Heart left ventricle (tissue), 13 donors: ENCODE measurements around the gene PGBD5.

Source experiments
- POLR2A ChIP-seq, 2 donors: fragments of 450-650 bp; IDR thresholded peaks; one replicate each; pipeline ENCODE4 v1.6.1; 2017; ENCODE audit warnings: antibody characterized with exemption in 2 of 2, mild to moderate bottlenecking in 2 of 2, moderate library complexity in 2 of 2
- TF ChIP-seq, protein P1 (sequence below), 12 donors: fragments of 200-600 bp; sonication (generic) in 4 of 12; IDR thresholded peaks; one replicate each; pipeline versions ENCODE4 v1.5.0 to v1.8.0; 2018 to 2022; ENCODE audit warnings: antibody characterized with exemption in 12 of 12, mild to moderate bottlenecking in 5 of 12
- donor health status: ischemic (EF 13 %, LVEDD 7.1; RV severe dilation, severe dysfunction).
- donor health status: DM: no; HTN: yes; CAD: no.
- donor health status: DM: no; HTN: no; CAD: no.
- donor health status: ischemic (EF 25% LVEDD 6.9; RV normal size, moderate dysfunction).
- donor health status: ischemic (EF 25% LVEDD 5.7; RV mildly dilated, moderate dysfunction).
- donor health status: ischemic (EF 35%, LVEDD 5.7; RV mildly dilated, moderate dysfunction).
- donor health status: nonischemic (EF 11% LVEDD 7.7; RV severe dilation, severe dysfunction).
- donor health status: DM: yes; HTN: yes; CAD: no.
- donor health status: PGD.
- donor health status: ischemic (EF 29% LVEDD 5.4; RV normal size, mild dysfunction).
- donor health status: nonischemic (EF 23%, LVEDD 6.1; RV moderate dilation, normal function).

DNA sequence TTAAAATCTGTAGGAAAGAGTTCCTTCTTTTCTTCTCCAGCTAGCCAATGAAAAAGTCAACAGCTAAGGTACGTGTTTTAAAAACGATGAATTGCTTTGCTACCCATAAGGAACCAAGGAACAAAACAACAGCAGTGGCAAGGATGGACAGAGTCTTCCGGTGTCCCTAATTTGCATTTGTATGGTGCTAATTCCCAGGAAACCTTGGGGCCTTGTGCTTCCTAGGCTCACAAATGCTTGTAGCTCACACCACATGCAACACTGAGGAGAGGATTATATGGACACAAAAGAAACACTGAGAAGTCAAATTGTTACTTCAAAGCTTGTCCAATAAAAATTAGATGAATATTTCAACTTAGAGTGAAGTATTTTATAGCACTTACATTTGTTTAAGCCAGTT, 1.8 kb upstream of the PGBD5 start:
- TF ChIP-seq, protein P1, sequence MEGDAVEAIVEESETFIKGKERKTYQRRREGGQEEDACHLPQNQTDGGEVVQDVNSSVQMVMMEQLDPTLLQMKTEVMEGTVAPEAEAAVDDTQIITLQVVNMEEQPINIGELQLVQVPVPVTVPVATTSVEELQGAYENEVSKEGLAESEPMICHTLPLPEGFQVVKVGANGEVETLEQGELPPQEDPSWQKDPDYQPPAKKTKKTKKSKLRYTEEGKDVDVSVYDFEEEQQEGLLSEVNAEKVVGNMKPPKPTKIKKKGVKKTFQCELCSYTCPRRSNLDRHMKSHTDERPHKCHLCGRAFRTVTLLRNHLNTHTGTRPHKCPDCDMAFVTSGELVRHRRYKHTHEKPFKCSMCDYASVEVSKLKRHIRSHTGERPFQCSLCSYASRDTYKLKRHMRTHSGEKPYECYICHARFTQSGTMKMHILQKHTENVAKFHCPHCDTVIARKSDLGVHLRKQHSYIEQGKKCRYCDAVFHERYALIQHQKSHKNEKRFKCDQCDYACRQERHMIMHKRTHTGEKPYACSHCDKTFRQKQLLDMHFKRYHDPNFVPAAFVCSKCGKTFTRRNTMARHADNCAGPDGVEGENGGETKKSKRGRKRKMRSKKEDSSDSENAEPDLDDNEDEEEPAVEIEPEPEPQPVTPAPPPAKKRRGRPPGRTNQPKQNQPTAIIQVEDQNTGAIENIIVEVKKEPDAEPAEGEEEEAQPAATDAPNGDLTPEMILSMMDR (IDR thresholded peaks at IDR 0.05) = no peak
- no peak for TF ChIP-seq POLR2A (IDR thresholded peaks at IDR 0.05)
